Activated effector memory CD4-positive, alpha-beta T cell treated with anti-CD3 and anti-CD28 coated beads, Interleukin-2, amount 50 U/mL, for 16 hours (primary cell): ENCODE measurements around the gene WNT9A.
A peak's percentile ranks its signal among the peaks of the same experiment; 100 is the strongest.

ENCODE experiments used
- DNase-seq: peaks from one replicate; pipeline ENCODE4 v3.0.0-alpha.2; 2020

WNT9A gene

GRCh38 chr1:227896710-227897655, 50.7 kb downstream of the WNT9A start:
- DNase-seq, result peak; percentile 58

DNA sequence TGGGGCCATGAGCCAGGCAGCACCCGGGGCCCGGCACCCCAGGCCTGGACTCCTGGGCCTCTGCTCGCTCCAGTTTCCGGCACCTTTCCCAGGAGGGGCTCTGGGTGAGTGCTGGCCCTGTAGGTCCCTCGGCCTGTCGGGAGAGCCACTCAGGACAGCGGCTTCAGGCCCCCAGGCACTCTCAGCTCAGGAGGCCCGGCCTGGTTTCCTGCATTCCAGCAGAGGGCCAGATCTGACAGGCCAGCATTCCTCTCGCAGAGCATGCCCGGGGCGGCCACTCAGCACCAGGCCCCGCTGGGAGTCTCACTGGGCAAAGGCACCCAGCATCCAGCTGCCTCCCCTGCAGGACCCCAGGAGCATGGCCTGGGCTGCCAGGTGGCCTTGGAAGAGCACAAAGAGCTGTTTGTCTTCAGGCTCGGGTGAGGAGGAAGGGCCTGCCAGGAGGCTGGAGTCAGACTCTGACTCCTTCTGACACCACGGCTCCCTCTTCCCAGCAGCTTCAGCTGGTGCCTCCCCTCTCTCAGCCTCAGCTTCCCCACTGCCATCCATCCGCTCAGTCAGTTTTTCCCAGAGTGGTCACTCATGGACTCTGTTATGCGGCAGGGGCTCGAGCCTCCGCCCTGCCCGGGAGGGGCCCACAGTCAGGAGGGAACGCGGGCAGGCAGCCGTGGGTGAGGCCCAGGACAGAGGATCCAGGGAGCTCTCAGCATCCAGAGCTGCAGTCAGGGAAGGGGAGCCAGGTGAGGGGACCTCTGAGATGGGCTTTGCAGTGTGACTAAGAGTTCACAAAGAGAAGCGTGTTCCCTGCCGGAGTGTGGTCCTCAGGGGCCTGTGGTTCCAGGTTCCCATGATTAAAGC, 51.7 kb downstream of the WNT9A start:
- DNase-seq, result peak; percentile 57

- peak; percentile 49 for DNase-seq
Measured at GRCh38 chr1:227894831-227895451, 52.8 kb downstream of the WNT9A start.

DNA sequence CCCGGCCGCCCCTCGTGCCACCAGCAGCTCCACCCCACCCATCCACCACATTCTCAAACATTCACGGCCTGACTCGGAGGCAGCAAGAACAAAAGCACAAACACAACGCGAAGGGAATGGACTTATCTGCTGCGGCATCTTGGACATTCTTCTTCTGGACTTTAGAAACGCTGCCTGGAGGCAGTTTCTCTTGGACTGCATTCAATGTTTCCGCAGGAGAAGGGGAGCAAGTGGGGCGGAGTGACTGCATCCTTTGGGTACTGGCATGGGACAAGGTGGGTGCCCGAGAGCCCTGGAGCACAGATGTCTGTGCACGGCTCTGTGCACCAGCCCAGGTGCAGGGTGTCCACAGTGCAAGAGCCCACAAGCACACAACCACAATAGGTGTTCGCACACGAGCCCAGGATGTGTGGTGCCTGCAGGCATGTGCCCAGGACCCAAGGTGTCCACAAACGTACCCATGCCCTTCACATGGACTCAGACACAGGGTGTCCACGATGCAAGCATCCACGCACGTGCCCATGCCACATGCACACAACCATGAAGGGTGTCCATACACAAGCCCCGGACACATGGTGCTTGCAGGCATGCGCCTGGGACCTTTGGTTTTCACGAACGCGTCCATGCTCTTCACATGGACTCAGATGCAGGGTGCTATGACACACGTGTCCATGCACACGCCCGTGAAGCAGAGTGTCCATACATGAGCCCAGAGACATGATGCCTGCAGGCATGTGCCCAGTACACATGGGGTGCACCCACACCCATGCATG, 53.6 kb downstream of the WNT9A start:
- DNase-seq, result peak; percentile 59

GRCh38 chr1:227893300-227893948, 54.3 kb downstream of the WNT9A start:
- peak; percentile 58 for DNase-seq

- DNase-seq, result peak; percentile 62
Measured at GRCh38 chr1:227892489-227893299, 55.0 kb downstream of the WNT9A start.

DNA sequence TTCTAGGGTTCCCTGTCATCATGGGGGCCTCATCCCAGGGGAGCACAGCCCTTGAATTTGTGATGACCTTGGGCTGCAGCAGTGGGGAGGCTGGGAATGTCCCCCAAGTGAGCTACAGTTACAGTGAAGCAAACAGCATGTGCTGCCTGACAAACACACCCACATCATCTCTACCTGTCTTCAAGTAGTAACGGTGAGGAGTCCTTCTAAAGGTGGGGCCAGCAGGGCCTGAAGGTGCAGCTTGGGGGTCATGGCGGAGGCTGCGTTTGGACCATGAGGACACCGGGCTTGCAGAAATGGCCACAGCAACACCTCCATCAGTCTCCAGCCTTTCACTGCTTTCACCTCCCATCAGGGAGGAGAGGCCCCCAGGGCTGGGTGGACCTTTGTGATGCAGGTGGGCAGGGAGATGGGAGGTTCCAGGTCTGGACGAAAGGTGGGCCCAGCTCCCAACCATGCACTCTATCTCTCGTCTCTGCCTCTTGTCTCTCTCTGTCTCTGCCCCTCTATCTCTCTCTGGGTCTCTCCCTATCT, 55.7 kb downstream of the WNT9A start:
- no peak for DNase-seq

DNA sequence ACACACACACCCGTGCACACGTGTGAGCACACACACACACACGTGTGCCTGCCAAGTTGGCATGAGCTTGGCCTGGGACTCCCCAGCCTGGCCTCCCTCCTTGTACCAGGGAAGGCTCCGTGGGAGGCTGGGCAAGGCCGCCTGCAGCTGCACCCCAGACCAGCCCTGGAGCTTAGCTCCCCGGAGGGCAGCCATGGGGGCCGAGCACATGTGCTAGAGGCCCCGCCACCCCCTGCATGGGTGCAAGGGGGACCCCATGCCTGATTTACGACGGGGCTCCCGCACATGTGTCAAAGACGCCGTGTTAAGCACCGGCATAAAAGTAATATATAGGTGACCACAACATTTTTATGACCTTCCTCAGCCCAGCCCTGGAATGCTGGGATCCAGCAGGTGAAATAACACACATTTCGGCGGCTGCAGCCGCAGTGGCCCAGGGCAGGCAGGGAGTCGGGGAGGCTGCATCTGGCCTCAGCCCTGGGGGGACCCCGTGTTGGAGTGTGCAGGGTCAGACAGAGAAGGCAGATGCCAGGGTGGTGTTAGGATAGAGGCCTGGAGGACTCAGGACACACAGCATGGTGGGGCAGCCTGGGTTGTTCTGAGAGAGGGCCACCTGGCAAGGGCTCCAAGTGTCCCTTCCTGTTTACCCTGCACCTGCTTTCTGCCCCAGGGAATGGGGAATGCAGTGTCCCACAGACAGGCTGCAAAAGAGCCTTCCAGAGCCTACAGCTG, 56.3 kb downstream of the WNT9A start:
- peak; percentile 56 for DNase-seq

DNA sequence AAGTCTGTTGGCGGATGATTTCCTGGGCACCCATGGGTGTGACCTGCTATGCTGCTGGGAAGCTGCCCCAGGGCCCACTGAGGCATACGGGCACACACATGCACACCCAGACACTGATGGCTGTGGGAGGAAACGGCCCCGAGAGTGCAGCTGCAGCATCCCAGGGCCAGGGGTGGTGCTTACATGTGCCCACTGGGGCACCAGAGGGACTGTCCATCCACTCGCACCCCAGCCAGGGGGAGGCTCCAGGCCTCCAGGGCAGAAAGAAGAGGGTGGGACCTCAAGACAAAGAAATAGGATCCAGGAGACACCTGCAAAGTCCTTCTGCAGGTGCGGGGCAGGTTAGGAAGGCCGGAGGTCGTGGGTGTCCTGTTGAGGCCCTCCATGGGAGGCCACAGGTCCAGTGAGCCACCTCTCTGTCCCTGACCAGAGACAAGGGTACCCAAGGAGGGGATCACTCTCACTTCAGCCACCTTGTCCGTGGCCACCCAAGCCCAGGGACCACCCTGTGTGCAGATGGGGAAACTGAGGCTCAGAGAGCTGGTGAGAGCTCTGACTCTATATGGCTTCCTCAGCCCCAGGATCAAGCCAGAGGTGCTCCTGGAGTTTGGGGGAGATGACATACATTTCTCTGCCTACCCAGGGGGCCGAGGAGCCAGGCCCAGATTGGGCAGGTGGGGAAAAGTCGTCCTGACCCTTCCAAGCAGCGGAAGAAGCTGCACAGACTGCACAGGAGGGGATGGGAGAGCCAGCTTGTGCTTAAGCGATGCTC, 57.1 kb downstream of the WNT9A start:
- DNase-seq, result peak; percentile 59

- DNase-seq, result peak; percentile 60
Measured at GRCh38 chr1:227889863-227890405, 57.8 kb downstream of the WNT9A start.

DNA sequence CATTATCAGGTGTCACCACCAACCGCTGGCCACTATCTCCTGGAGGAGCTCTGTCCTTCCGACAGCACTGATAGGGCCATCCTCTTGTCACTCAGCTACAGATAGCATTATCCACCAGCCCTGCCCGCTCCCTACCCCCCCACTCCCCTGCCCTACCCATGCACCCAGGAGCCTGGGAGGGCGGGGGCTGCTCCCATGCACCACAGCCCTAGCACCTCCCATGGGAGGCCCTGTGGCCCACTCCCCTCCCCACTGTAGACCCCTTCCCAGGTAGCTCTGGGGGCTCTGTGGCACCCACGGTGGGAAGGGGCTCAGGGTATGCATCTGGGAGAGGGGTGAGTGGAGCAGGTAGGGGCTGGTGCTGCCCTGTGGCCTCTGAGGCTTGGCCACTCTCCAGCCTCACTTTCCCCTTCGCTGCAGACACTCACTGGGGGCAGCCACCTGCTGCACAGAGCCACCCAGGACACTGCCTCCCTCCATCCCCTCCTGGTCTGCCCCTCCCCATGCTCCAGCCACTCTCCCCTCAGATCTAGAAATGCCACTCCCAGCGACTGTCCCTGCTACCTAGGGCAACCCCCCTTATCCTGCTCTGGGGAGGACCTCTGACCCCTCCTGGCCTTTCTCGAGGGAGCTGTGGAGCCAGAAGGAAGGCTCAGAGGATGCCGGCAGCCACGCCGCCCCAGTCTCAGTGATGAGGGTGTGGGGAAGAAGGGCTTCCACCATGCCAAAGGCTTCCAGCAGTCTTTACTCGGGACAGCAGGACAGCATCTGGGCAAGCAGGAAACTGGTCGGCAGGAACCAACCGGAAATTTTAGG, 58.5 kb downstream of the WNT9A start:
- peak; percentile 62 for DNase-seq

DNA sequence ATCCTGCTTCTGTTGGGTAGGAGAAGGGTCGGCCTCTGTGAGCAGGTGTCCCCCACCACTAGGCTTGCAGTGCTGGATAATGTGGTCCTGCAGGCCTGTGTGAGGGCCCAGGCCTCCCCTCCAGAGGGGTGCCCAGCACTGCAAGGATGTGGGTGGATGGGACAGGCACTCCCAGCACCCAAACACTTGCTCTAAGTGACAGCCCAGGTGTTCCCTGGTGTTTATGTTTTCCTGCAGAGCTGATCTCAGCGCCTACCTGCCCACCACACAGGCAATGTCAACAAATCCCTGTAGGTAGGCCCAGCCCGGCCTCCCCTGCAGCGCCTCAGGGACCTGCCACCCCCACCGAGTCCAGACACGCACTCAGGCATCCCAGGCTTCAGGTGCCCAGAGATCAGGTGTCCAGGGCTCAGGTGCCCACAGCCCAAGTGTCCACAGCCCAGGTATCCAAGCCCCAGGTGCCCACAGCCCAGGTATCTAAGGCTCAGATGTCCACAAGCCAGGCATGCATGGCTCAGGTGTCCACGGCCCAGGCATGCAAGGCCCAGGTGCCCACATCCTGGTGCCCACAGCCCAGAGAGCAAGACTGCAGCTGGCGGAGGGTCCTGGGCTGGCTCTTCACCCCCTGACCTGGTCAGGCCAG, 59.2 kb downstream of the WNT9A start:
- peak; percentile 59 for DNase-seq

- peak; percentile 76 for DNase-seq
Measured at GRCh38 chr1:227887697-227888403, 59.9 kb downstream of the WNT9A start.

DNA sequence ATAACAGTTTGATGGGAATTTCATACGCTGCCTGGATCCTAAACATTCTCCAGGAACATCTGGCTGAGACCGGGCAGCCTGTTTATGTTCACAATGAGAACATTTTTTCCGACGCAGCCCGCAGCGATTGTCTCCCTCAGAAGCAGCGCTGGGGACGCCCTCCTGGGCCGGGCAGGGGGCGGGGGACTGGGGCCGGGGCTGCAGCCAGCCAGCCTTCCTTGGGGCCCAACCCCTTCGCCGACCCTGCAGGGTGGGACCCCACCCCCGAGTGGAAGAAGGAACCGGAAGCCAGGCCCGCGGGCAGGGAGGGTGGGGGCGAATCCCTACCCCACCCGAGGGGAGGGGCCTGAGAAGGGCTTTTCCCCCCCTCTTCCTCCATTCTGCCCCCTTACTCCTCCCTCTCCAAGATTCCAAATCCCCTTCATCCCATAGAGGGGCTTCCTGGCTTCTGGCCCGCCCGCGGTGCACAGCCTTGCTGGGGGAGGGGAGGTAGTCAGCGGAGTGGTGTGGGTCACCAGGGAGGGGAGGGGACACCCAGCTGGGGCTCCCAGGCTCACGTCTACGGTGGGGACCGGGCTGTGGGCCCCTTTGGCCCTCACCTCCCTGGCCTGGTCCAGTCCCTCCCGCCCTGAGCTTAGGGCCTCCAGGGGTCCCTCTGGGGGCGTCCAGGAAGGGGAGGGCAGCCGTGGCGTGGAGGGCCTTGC, 60.6 kb downstream of the WNT9A start:
- peak; percentile 75 for DNase-seq

DNA sequence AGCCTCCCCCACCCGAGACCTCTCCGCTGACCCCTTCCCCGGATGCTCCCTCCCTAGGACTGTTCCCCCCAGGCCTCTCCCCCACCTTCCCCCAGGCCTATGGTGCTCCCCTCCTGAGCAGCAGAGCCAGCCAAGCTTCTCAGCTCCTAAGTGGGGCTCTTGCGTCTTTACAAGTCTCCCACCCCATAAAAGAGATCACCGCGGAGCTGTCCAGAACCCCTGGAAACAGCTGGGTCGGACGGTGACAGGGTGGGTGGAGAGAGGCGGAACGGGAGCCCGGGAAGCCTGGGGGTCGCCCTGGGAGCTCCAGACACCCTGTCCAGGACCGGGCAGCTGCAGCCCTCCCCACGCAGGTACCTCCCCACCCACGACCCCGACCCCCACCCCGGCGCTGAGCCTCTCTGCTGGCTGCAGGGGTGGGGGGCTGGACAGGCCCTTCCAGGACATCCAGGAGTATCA, 61.2 kb downstream of the WNT9A start:
- DNase-seq, result no peak
